ENCODE data around the gene C6orf47. TPM values are rescaled to one million over a fixed set of nuclear protein-coding genes. Genes with fewer than 3 reads are reported as not detected.

The C6orf47 gene
- total RNA-seq, 4 donors from 2014 or later = 35.8 to 39.9 (median 37.2) TPM

GRCh38 chr6:31663961-31664789 is 3.6 kb upstream of the C6orf47 start:
- peak overlapping the region; percentile 61 for H3K4me3 ChIP-seq (ENCODE audit: low read depth, poor library complexity, severe bottlenecking)
- no peak for TF ChIP-seq POLR2A (IDR thresholded peaks at IDR 0.05)
- TF ChIP-seq, protein P1, sequence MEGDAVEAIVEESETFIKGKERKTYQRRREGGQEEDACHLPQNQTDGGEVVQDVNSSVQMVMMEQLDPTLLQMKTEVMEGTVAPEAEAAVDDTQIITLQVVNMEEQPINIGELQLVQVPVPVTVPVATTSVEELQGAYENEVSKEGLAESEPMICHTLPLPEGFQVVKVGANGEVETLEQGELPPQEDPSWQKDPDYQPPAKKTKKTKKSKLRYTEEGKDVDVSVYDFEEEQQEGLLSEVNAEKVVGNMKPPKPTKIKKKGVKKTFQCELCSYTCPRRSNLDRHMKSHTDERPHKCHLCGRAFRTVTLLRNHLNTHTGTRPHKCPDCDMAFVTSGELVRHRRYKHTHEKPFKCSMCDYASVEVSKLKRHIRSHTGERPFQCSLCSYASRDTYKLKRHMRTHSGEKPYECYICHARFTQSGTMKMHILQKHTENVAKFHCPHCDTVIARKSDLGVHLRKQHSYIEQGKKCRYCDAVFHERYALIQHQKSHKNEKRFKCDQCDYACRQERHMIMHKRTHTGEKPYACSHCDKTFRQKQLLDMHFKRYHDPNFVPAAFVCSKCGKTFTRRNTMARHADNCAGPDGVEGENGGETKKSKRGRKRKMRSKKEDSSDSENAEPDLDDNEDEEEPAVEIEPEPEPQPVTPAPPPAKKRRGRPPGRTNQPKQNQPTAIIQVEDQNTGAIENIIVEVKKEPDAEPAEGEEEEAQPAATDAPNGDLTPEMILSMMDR (IDR thresholded peaks at IDR 0.05) = no peak
- intact Hi-C loops (cut with DNase I; ENCODE audit: low total_unique reads) = no loop called here
- WGBS, 2 donors = 10 to 16% methylated on average over 17 of the region's 17 CpGs
- peak; percentile 54 to 90 for DNase-seq (ENCODE audit: low spot score in 2 of 2)

DNA sequence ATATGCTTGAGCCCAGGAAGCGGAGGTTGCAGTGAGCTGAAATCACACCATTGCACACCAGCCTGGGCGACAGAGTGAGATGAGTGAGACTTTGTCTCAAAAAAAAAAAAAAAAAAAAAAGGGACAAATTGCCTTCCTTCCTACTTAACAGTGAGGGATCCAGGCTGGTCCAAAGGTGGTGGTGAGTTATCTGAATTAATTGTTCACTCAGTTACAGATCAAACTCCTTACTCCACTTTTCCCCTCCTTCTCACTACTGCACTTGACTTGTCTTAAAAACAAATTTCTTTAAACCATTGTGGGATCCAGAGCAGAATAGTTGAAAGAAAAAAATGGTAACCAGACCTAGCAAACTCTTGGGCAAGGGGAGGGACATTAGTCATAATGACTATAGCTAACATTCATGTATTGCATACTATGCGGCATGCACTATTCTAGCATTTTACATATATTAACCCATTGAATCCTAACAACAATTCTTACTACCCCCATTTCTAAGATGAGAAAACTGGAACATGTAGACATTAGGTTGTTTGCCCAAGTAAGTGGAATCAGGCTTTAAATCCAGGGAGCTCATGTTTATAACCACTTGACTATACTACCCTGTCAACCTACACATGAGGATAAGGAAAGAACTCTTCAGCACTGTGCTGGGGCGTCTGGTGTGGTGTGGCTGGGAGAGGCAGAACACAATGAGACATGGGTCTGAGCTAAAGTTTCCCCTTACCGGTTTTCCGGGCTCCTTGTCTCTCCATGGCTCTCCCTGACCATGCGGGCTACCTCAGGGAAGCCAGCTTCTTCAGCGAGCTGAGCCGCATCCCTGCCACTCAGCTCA is 2.8 kb upstream of the C6orf47 start:
- 49% methylated on average over 9 of the region's 9 CpGs for WGBS, 2 donors
- DNase-seq (ENCODE audit: low spot score in 2 of 2) = no peak
- intact Hi-C loops (cut with DNase I; ENCODE audit: low total_unique reads) = no loop called here
- TF ChIP-seq POLR2A (IDR thresholded peaks at IDR 0.05) = no peak
- TF ChIP-seq, protein P1 (IDR thresholded peaks at IDR 0.05) = no peak
- H3K4me3 ChIP-seq (ENCODE audit: low read depth, poor library complexity, severe bottlenecking) = no peak overlapping the region

DNA sequence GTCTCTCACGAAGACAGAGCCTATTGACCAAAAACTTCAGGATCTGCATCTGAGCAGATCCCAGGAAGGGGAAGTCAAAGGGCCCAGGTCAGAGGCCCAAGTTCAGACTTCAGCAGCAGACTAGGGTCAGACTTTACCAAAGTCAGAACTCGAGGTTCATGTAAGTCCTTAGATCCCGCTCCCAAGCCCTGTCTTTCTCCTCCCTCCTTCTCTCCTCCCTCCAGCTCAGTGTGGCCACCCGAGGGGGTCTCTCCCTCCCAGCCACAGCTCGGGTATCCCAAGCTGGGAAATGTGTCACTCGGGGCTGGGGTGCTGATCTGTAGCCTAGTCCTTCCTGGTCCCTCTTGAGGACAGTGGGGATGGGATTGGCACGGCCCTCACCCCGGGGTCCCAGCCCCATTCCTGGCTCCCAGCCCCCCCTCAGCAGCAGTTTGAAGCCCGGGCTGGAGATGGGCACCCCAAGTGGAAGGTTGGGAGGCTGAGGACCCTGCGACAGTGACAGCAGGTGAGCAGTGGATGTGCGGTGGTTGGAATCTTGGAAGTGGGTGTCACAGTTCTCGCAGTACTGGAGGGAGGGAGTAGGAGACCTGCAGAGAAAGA is 1.6 kb upstream of the C6orf47 start:
- TF ChIP-seq, protein P1 (IDR thresholded peaks at IDR 0.05) = no peak
- TF ChIP-seq POLR2A (IDR thresholded peaks at IDR 0.05) = no peak
- intact Hi-C loops (cut with DNase I; ENCODE audit: low total_unique reads) = no loop called here
- no peak for DNase-seq (ENCODE audit: low spot score in 2 of 2)
- no peak overlapping the region for H3K4me3 ChIP-seq (ENCODE audit: low read depth, poor library complexity, severe bottlenecking)
- WGBS, 2 donors = 85 to 88% methylated on average over 11 to 12 of the region's 12 CpGs

DNA sequence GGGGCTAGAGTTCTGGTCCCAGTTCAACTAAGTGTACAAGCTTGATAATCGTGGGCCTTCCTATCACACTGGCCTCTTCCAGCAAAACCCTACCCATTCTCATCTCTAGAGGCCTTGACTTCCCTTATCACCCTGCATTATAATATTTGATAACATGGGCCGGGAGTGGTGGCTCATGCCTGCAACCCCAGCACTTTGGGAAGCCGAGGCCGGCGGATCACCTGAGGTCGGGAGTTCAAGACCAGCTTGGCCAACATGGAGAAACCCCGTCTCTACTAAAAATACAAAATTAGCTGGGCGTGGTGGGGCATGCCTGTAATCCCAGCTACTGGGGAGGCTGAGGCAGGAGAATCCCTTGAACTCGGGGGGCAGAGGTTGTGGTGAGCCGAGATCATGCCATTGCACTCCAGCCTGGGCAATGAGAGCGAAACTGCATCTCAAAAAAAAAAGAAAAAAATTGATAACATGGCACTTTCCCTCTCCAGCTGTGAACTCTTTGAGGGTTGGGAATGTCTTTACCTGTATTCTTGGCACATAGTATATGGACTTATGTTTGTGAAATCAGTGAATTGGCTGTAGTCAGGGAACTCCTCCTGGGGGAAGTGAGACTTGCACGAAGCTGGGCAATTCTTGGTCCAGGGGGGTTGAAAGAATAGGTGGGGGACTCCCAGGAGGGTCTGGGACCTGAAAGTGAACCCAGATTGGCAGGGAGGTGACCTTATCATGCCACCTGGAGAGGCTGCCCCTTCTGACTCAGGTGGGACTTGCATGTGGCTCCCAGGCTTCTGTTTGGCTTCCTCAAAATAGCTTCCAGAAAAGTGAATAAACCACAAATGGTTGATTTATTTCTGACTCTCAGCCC is 915 bp upstream of the C6orf47 start:
- intact Hi-C loops (cut with DNase I; ENCODE audit: low total_unique reads) = no loop called here
- TF ChIP-seq POLR2A (IDR thresholded peaks at IDR 0.05) = no peak
- TF ChIP-seq, protein P1 (IDR thresholded peaks at IDR 0.05) = no peak
- no peak for DNase-seq (ENCODE audit: low spot score in 2 of 2)
- WGBS, 2 donors = 76% methylated on average over 12 of the region's 12 CpGs
- no peak overlapping the region for H3K4me3 ChIP-seq (ENCODE audit: low read depth, poor library complexity, severe bottlenecking)

All from lower leg skin (tissue), 4 donors.